Suprapubic skin (tissue), 4 donors: ENCODE results near the gene TUSC7. TPM values are rescaled to one million over a fixed set of nuclear protein-coding genes. Genes with fewer than 3 reads are reported as not detected.

Source experiments
- DNase-seq, 2 donors: peaks; one replicate each; pipeline ENCODE4 v3.0.0-alpha.2; 2019; ENCODE audit warnings: low spot score in 2 of 2
- H3K27ac ChIP-seq: fragments of 200-600 bp; sonication (generic); one replicate; pipeline ENCODE4 v1.5.1; 2019
- H3K27me3 ChIP-seq: fragments of 200-600 bp; sonication (generic); one replicate; pipeline ENCODE4 v1.5.1; 2019
- H3K36me3 ChIP-seq: fragments of 200-600 bp; sonication (generic); one replicate; pipeline ENCODE4 v1.5.1; 2019
- H3K4me1 ChIP-seq: fragments of 200-600 bp; sonication (generic); one replicate; pipeline ENCODE4 v1.5.1; 2019
- H3K4me3 ChIP-seq: fragments of 200-600 bp; sonication (generic); one replicate; pipeline ENCODE4 v1.5.1; 2019; ENCODE audit warnings: mild to moderate bottlenecking
- H3K9me3 ChIP-seq: fragments of 200-600 bp; sonication (generic); one replicate; pipeline ENCODE4 v1.5.1; 2019
- EP300 ChIP-seq: sonication (generic); formaldehyde crosslinking; IDR thresholded peaks from one replicate; pipeline ENCODE4 v1.6.1; 2017; ENCODE audit warnings: antibody characterized with exemption
- POLR2A ChIP-seq, 2 donors: fragments of 450-650 bp; IDR thresholded peaks; one replicate each; pipeline ENCODE4 v1.6.1; 2017; ENCODE audit warnings: antibody characterized with exemption in 2 of 2, mild to moderate bottlenecking in 2 of 2, moderate library complexity in 2 of 2
- POLR2AphosphoS5 ChIP-seq, 3 donors: sonication (generic); formaldehyde crosslinking; IDR thresholded peaks; one replicate each; pipeline ENCODE4 v1.6.1; 2017; ENCODE audit warnings: antibody characterized with exemption in 3 of 3
- WGBS: methylation state at CpG from one replicate; pipeline ENCODE4 v1.1.5; 2018; 5-methylcytosine and 5-hydroxymethylcytosine counted together
- total RNA-seq, 4 donors: library from RNA; depleted of rRNA; stranded (reverse); fragments of >200 nt; gene quantifications; one replicate each; pipeline ENCODE4 v1.1.0, GENCODE V29; 2016
- TF ChIP-seq, protein P1 (sequence below), 2 donors: fragments of 200-600 bp in 1 of 2; fragments of 450-650 bp in 1 of 2; sonication (generic) in 1 of 2; IDR thresholded peaks; one replicate each; pipeline ENCODE4 v1.5.1; 2016 to 2019; ENCODE audit warnings: antibody characterized with exemption in 2 of 2, mild to moderate bottlenecking in 1 of 2, moderate library complexity in 1 of 2

The TUSC7 gene
- total RNA-seq, 4 donors from 2014 or later, result not detected

DNA sequence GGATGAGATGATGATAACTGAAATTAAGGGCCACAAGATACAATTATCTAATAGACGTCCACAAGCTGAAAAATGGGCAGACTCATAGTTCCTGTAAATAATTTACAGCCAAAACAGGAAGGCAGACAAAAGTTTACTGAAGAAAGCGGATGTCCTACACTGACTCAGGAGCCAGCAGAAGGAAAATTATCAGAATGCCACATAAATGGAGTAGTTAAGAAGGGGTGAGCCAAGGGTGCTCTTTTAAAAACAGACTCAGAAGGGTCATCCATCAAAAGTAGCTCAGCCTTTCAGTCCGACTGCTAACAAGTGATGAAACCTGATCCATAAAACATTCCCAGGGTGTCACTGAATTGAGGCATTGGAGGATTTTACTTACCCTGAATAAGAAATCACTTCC is 39.8 kb downstream of the TUSC7 start:
- H3K4me1 ChIP-seq, result no peaks in the 10 kb centered on the region
- H3K9me3 ChIP-seq, result no peaks in the 10 kb centered on the region
- no peaks in the 10 kb centered on the region for H3K36me3 ChIP-seq
- DNase-seq, result no peak
- 14% methylated on average over 3 of the region's 3 CpGs for WGBS
- H3K4me3 ChIP-seq, result no peak overlapping the region
- H3K27ac ChIP-seq, result no peak overlapping the region
- no peak for TF ChIP-seq EP300
- no peak for TF ChIP-seq POLR2A (IDR thresholded peaks at IDR 0.05)
- TF ChIP-seq, protein P1, sequence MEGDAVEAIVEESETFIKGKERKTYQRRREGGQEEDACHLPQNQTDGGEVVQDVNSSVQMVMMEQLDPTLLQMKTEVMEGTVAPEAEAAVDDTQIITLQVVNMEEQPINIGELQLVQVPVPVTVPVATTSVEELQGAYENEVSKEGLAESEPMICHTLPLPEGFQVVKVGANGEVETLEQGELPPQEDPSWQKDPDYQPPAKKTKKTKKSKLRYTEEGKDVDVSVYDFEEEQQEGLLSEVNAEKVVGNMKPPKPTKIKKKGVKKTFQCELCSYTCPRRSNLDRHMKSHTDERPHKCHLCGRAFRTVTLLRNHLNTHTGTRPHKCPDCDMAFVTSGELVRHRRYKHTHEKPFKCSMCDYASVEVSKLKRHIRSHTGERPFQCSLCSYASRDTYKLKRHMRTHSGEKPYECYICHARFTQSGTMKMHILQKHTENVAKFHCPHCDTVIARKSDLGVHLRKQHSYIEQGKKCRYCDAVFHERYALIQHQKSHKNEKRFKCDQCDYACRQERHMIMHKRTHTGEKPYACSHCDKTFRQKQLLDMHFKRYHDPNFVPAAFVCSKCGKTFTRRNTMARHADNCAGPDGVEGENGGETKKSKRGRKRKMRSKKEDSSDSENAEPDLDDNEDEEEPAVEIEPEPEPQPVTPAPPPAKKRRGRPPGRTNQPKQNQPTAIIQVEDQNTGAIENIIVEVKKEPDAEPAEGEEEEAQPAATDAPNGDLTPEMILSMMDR (IDR thresholded peaks at IDR 0.05), result no peak
- TF ChIP-seq POLR2AphosphoS5 (IDR thresholded peaks at IDR 0.05), result no peak
- no peaks in the 10 kb centered on the region for H3K27me3 ChIP-seq

DNA sequence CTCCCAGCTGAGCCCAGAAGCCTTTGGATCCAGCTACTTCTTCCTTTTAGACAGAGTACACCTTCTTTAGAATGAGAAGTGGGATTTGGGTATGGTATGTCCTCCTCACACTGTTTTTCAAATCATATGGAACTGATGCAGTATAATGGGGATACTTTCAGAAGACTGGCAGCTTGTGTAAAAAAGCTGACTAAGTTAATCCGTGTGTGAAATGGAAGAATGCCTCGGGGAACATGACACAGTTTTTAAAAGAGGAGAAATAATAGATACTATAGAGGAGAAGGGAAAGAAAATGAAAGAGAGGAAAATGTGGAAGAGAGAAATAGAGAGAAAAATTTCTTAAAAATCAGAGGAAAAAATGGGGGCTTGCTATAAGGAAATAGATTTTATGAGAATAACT is 47.7 kb downstream of the TUSC7 start:
- WGBS, result 16% methylated on average over 2 of the region's 2 CpGs

DNA sequence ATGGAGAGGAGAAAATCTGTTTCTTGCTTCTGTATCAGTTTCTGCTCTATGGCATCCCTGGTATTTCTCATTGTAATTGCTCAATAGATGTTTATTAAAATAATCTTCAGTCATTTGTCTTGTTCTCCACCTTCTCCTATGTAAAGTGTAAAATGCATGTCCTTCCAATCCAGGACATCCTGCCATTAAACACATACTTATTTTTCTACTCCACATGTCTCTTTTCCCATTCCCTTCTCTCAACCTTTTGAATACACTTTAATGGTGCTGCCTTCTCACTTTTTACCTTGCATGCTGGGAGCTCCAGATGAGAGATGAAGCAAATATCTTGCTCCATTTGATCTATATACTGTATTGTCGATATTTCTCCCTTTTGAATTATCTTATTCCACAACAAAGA is 49.7 kb downstream of the TUSC7 start:
- DNase-seq, result no peak
- Histone ChIP-seq H3K36me3 (no peaks in the 10 kb centered on the region), H3K27me3 (peaks cover 3% of the 10 kb centered on the region), H3K9me3 (no peaks in the 10 kb centered on the region), H3K27ac (no peak overlapping the region), H3K4me3 (no peak overlapping the region), H3K4me1 (peaks cover 5% of the 10 kb centered on the region)
- WGBS, result 80% methylated on average over 1 of the region's 1 CpG
- no peak for TF ChIP-seq POLR2A (IDR thresholded peaks at IDR 0.05)
- TF ChIP-seq EP300, result no peak
- TF ChIP-seq, protein P1 (IDR thresholded peaks at IDR 0.05), result no peak
- no peak for TF ChIP-seq POLR2AphosphoS5 (IDR thresholded peaks at IDR 0.05)

More for the DNA sequence above, 47.7 kb downstream of the TUSC7 start:
- no peaks in the 10 kb centered on the region for H3K9me3 ChIP-seq
- H3K27me3 ChIP-seq, result peaks cover 3% of the 10 kb centered on the region
- H3K36me3 ChIP-seq, result no peaks in the 10 kb centered on the region
- no peak overlapping the region for H3K4me3 ChIP-seq
- H3K4me1 ChIP-seq, result peaks cover 5% of the 10 kb centered on the region
- TF ChIP-seq POLR2A (IDR thresholded peaks at IDR 0.05), result no peak
- no peak for TF ChIP-seq POLR2AphosphoS5 (IDR thresholded peaks at IDR 0.05)
- no peak for TF ChIP-seq EP300
- TF ChIP-seq, protein P1 (IDR thresholded peaks at IDR 0.05), result no peak
- no peak overlapping the region for H3K27ac ChIP-seq
- DNase-seq, result no peak
